ENCODE measurements around the gene CXCR6. TPM values are rescaled to one million over a fixed set of nuclear protein-coding genes. Genes with fewer than 3 reads are reported as not detected.

CXCR6 gene
- total RNA-seq, 4 donors from 2014 or later = 1.7 to 3.6 (median 2.5) TPM; not detected in 1

DNA sequence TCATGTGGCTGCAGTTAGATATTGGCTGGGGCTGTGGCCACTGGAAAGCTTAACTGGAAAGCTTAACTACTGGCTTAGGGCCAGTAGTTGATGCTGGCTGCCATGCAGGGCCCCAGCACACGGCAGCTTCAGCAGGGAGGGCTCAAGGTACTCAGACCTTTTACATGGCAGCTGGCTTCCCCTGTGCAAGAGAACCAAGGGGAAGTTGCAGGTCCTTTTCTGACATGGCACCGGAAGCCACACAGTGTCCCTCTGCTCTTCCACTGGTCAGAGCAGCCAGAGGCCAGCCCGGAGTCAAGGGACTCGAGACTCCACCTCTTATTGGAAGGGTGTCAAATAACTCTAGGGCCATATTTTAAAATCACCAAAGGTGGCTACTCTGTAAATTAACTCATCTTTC lies 32.4 kb upstream of the CXCR6 start:
- H3K4me3 ChIP-seq = no peak overlapping the region
- H3K36me3 ChIP-seq = no peaks in the 10 kb centered on the region
- DNase-seq = no peak
- H3K27ac ChIP-seq = peak overlapping the region in 3 of 4 donors; percentile 47 to 74 (median 55)
- TF ChIP-seq, protein P1, sequence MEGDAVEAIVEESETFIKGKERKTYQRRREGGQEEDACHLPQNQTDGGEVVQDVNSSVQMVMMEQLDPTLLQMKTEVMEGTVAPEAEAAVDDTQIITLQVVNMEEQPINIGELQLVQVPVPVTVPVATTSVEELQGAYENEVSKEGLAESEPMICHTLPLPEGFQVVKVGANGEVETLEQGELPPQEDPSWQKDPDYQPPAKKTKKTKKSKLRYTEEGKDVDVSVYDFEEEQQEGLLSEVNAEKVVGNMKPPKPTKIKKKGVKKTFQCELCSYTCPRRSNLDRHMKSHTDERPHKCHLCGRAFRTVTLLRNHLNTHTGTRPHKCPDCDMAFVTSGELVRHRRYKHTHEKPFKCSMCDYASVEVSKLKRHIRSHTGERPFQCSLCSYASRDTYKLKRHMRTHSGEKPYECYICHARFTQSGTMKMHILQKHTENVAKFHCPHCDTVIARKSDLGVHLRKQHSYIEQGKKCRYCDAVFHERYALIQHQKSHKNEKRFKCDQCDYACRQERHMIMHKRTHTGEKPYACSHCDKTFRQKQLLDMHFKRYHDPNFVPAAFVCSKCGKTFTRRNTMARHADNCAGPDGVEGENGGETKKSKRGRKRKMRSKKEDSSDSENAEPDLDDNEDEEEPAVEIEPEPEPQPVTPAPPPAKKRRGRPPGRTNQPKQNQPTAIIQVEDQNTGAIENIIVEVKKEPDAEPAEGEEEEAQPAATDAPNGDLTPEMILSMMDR (IDR thresholded peaks at IDR 0.05) = no peak
- TF ChIP-seq POLR2A (IDR thresholded peaks at IDR 0.05) = no peak
- H3K4me1 ChIP-seq = peaks cover 0 to 17% (median 6%) of the 10 kb centered on the region in 4 donors
- H3K9me3 ChIP-seq = no peaks in the 10 kb centered on the region
- H3K27me3 ChIP-seq = no peaks in the 10 kb centered on the region

DNA sequence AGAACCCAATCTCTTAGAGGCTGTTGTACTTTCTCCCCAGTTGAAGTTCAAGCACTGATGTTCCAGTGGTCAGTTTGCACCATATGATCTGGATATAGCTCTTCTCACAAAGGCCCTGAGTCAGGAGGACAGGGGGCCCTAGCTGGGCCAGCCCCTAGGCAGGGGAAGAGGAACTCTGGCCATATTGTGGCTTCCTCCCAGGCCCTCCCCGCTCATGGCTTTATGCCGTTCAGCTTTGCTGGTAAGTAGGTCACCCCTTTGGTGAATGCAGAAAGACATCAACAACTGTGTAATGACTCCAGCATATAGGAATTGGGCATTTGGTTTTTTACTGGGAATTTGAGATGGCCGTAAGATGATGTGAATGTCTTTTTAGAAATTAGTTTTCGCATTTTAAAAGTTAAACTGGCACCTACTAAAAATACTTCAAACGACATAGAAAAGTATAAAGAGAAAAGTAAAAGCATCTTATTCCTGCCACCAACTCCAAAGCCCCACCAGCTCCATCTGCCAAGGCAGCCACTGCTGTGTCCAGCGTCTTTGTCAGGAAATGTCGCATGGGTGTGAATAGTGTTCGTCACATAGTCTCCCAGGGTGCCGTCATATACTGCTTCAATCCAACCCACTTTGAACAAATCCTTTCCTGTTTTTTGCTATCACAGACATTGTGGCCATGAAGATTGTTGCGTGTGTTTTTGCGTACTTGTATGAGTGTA lies 31.6 kb upstream of the CXCR6 start:
- no peaks in the 10 kb centered on the region for H3K27me3 ChIP-seq
- H3K9me3 ChIP-seq = no peaks in the 10 kb centered on the region
- peak overlapping the region; percentile 47 to 74 (median 52) for H3K27ac ChIP-seq
- no peak for DNase-seq
- H3K4me1 ChIP-seq = peaks cover 0 to 17% (median 5%) of the 10 kb centered on the region in 4 donors
- no peak overlapping the region for H3K4me3 ChIP-seq
- H3K36me3 ChIP-seq = no peaks in the 10 kb centered on the region
- no peak for TF ChIP-seq POLR2A (IDR thresholded peaks at IDR 0.05)
- TF ChIP-seq, protein P1 (IDR thresholded peaks at IDR 0.05) = no peak

DNA sequence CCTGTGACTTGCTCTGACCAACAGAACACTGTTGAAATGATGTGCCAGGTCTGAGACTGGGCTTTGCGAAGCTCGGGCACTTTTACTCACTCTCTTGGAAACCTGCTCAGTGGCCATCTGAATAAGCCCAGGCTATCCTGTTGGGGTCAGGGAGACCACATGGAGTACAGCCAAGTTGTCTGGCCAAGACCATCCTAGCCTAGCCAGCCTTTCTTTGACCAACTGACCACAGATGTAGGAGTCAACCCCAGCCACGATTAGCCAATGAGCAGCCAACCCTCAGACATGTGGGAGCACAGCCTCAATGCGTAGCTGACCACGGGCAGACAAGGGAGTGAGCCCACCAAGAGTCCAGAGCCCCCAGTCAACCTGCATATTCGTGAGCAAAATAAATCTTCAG lies 30.8 kb upstream of the CXCR6 start:
- DNase-seq = no peak
- Histone ChIP-seq H3K9me3 (no peaks in the 10 kb centered on the region), H3K27me3 (no peaks in the 10 kb centered on the region), H3K4me1 (peaks cover 0 to 10% (median 5%) of the 10 kb centered on the region in 4 donors), H3K4me3 (no peak overlapping the region), H3K27ac (peak overlapping the region; percentile 21 to 74 (median 48)), H3K36me3 (no peaks in the 10 kb centered on the region)
- TF ChIP-seq, protein P1 (IDR thresholded peaks at IDR 0.05) = no peak
- TF ChIP-seq POLR2A (IDR thresholded peaks at IDR 0.05) = no peak

DNA sequence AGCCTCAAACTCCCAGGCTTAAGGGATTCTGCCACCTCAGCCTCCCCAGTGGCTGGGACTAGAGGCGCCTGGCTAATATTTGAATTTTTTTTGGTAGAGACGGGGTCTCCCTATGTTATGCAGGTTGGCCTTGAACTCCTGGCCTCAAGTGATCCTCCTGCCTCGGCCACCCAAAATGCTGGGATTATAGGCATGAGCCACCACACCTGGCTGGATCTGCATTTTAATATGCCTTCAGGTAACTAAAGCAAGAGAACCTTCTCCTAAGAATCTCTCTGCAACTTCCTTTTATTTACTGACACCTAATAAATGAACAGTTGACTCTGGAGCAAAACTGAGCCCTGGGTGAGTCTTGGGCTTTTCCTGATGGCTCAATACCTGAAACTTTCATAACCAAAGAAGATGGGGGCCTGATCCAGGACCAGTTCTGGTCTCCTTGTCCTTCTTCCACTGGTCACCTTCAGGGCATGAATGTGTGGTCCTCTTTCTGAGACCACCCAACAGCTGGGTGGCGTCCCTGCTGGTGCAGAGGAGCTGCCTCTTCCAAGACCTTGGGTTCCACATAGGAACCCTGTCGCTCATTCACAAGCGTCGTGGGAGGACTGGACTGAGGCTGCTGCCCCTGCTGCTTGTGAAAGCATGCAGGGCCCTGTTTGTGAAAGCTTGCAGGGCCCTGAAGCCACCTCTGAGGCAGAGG lies 28.8 kb upstream of the CXCR6 start:
- H3K36me3 ChIP-seq = peaks cover 0 to 4% (median 0%) of the 10 kb centered on the region in 3 donors
- no peak for TF ChIP-seq POLR2A (IDR thresholded peaks at IDR 0.05)
- TF ChIP-seq, protein P1 (IDR thresholded peaks at IDR 0.05) = no peak
- peaks cover 0 to 10% (median 0%) of the 10 kb centered on the region in 4 donors for H3K4me1 ChIP-seq
- H3K27ac ChIP-seq = peak overlapping the region; percentile 40 to 70 (median 64)
- H3K4me3 ChIP-seq = peak overlapping the region in 3 of 4 donors; percentile 13 to 23 (median 23)
- DNase-seq = no peak
- H3K27me3 ChIP-seq = no peaks in the 10 kb centered on the region
- H3K9me3 ChIP-seq = no peaks in the 10 kb centered on the region

DNA sequence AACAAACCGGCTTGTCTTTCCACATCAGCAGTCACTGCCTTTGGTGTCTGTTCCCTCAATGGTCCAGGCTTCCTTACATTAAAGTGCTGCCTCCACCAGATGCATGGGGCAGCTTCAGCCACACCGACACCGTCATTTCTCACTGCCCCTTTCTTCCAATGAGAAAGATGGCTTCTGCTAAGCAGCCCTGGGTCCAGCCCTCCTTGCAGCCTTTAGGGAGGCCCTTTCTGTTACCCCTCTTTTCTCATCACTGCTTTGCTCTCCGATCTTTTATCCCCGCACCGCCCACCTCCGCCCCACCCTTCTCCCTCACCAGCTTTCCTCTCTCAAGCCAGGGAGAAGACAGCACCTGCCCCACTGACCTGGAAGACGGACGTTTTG lies 28.2 kb upstream of the CXCR6 start:
- peaks cover 0 to 7% (median 0%) of the 10 kb centered on the region in 3 donors for H3K36me3 ChIP-seq
- no peak for DNase-seq
- TF ChIP-seq POLR2A (IDR thresholded peaks at IDR 0.05) = no peak
- TF ChIP-seq, protein P1 (IDR thresholded peaks at IDR 0.05) = no peak
- H3K27me3 ChIP-seq = no peaks in the 10 kb centered on the region
- peak overlapping the region; percentile 0 to 23 (median 12) for H3K4me3 ChIP-seq
- H3K27ac ChIP-seq = peak overlapping the region; percentile 40 to 70 (median 64)
- no peaks in the 10 kb centered on the region for H3K9me3 ChIP-seq
- H3K4me1 ChIP-seq = peaks cover 0 to 10% (median 0%) of the 10 kb centered on the region in 4 donors

All from Peyer's patch (tissue), 4 donors.